Epithelial cell of proximal tubule (primary cell): ENCODE measurements around the gene OR8B4. TPM values are rescaled to one million over a fixed set of nuclear protein-coding genes. Genes with fewer than 3 reads are reported as not detected.

Experiments
- DNase-seq: peaks from one replicate; pipeline ENCODE4 v3.0.0-alpha.2; 2011; ENCODE audit warnings: low read depth
- H3K4me3 ChIP-seq: 2 replicates; pipeline ENCODE4 v1.5.1; 2011; ENCODE audit warnings: low read depth, mild to moderate bottlenecking, low read length
- CTCF ChIP-seq: conservative IDR thresholded peaks from 2 replicates; pipeline ENCODE4 v1.5.1; 2012; ENCODE audit warnings: low read depth, mild to moderate bottlenecking, low read length
- total RNA-seq: library from RNA; depleted of rRNA; stranded (reverse); fragments of >200 nt; gene quantifications from 2 replicates; pipeline ENCODE4 v1.2.3, GENCODE V29; 2015

Gene OR8B4
- not detected in 2 replicates for total RNA-seq

GRCh38 chr11:124424384-124424921, at the start of gene OR8B4:
Gene OR8B4, minus strand, starts transcription at chr11:124424871. Its CDS starts 0 bp downstream, at chr11:124424871.
- no peak within 1 kb of the TSS for H3K4me3 ChIP-seq
- no peak for TF ChIP-seq CTCF
- DNase-seq: no peak

GRCh38 chr11:124474079-124474478, 49.4 kb upstream of the OR8B4 start:
- no peak for DNase-seq
- TF ChIP-seq CTCF: no peak
- no peak overlapping the region for H3K4me3 ChIP-seq

- no peak for TF ChIP-seq CTCF
- no peak overlapping the region for H3K4me3 ChIP-seq
- DNase-seq: no peak
Observed at GRCh38 chr11:124473476-124473875, 48.8 kb upstream of the OR8B4 start.

- no peak for TF ChIP-seq CTCF
- H3K4me3 ChIP-seq: no peak overlapping the region
- no peak for DNase-seq
Observed at GRCh38 chr11:124470561-124471227, 46.0 kb upstream of the OR8B4 start.

- TF ChIP-seq CTCF: no peak
- no peak for DNase-seq
- H3K4me3 ChIP-seq: no peak overlapping the region
Observed at GRCh38 chr11:124467381-124467927, 42.8 kb upstream of the OR8B4 start.

- no peak for DNase-seq
- H3K4me3 ChIP-seq: no peak overlapping the region
- TF ChIP-seq CTCF: no peak
Observed at GRCh38 chr11:124465368-124465767, 40.7 kb upstream of the OR8B4 start.

- TF ChIP-seq CTCF: no peak
- no peak overlapping the region for H3K4me3 ChIP-seq
- DNase-seq: no peak
Observed at GRCh38 chr11:124463990-124464389, 39.3 kb upstream of the OR8B4 start.
